ENCODE measurements around the gene ZCWPW1.

The ZCWPW1 gene

GRCh38 chr7:100472854-100473499 lies 44.5 kb upstream of the ZCWPW1 start:
- no peak overlapping the region for H3K4me3 ChIP-seq (ENCODE audit: low read depth, low read length)
- no peak for TF ChIP-seq CTCF (IDR thresholded peaks at IDR 0.05; ENCODE audit: borderline replicate concordance, insufficient read depth, low read depth, low read length)

- TF ChIP-seq CTCF (IDR thresholded peaks at IDR 0.05; ENCODE audit: borderline replicate concordance, insufficient read depth, low read depth, low read length), result no peak
- H3K4me3 ChIP-seq (ENCODE audit: low read depth, low read length), result no peak overlapping the region
Measured at GRCh38 chr7:100472121-100472851, 43.8 kb upstream of the ZCWPW1 start.

GRCh38 chr7:100471021-100471420 lies 42.5 kb upstream of the ZCWPW1 start:
- H3K4me3 ChIP-seq (ENCODE audit: low read depth, low read length), result no peak overlapping the region
- no peak for TF ChIP-seq CTCF (IDR thresholded peaks at IDR 0.05; ENCODE audit: borderline replicate concordance, insufficient read depth, low read depth, low read length)

GRCh38 chr7:100469227-100470044 lies 40.9 kb upstream of the ZCWPW1 start:
- TF ChIP-seq CTCF (IDR thresholded peaks at IDR 0.05; ENCODE audit: borderline replicate concordance, insufficient read depth, low read depth, low read length), result peak; percentile 97
- H3K4me3 ChIP-seq (ENCODE audit: low read depth, low read length), result no peak overlapping the region

GRCh38 chr7:100467638-100468373 lies 39.3 kb upstream of the ZCWPW1 start:
- H3K4me3 ChIP-seq (ENCODE audit: low read depth, low read length), result no peak overlapping the region
- no peak for TF ChIP-seq CTCF (IDR thresholded peaks at IDR 0.05; ENCODE audit: borderline replicate concordance, insufficient read depth, low read depth, low read length)

GRCh38 chr7:100466653-100467605 lies 38.4 kb upstream of the ZCWPW1 start:
- no peak overlapping the region for H3K4me3 ChIP-seq (ENCODE audit: low read depth, low read length)
- no peak for TF ChIP-seq CTCF (IDR thresholded peaks at IDR 0.05; ENCODE audit: borderline replicate concordance, insufficient read depth, low read depth, low read length)

Measured in GM12875 (cell line).